OCI-LY1 (cell line): ENCODE data around the gene PUS10.

Experiments used
- H2AFZ ChIP-seq: fragments of 200-600 bp; sonication (generic), shearing (Covaris generic); 2 replicates; pipeline ENCODE4 v1.6.0; 2014; ENCODE audit warnings: antibody characterized with exemption, mild to moderate bottlenecking, low read length
- H3F3A ChIP-seq: fragments of 200-600 bp; sonication (generic), shearing (Covaris generic); 2 replicates; pipeline ENCODE4 v1.6.0; 2014; ENCODE audit warnings: mild to moderate bottlenecking, antibody characterized with exemption, low read length, moderate library complexity; ENCODE audit not compliant: insufficient read depth
- H3K27ac ChIP-seq: fragments of 200-600 bp; sonication (generic); 2 replicates; pipeline ENCODE4 v1.5.1; 2014; ENCODE audit warnings: low read length, mixed run types, mild to moderate bottlenecking, low read depth; ENCODE audit not compliant: poor library complexity, severe bottlenecking
- H3K27me3 ChIP-seq: fragments of 200-600 bp; sonication (generic); 2 replicates; pipeline ENCODE4 v1.6.0; 2014; ENCODE audit warnings: antibody characterized with exemption, mild to moderate bottlenecking, low read length, moderate library complexity; ENCODE audit not compliant: insufficient read depth
- H3K36me3 ChIP-seq: fragments of 200-600 bp; sonication (generic); 2 replicates; pipeline ENCODE4 v1.6.1; 2014; ENCODE audit warnings: mild to moderate bottlenecking, antibody characterized with exemption, low read length, moderate library complexity, mixed read lengths; ENCODE audit not compliant: insufficient read depth
- H3K4me1 ChIP-seq: fragments of 200-600 bp; sonication (generic); 2 replicates; pipeline ENCODE4 v1.5.1; 2014; ENCODE audit warnings: mild to moderate bottlenecking, low read length, moderate library complexity; ENCODE audit not compliant: insufficient read depth, severe bottlenecking
- H3K4me2 ChIP-seq: fragments of 200-600 bp; sonication (generic), shearing (Covaris generic); 2 replicates; pipeline ENCODE4 v1.6.1; 2014; ENCODE audit warnings: low read length
- H3K4me3 ChIP-seq: fragments of 200-600 bp; sonication (generic); 2 replicates; pipeline ENCODE4 v1.5.1; 2014; ENCODE audit warnings: low read length, low read depth, mild to moderate bottlenecking, mixed read lengths; ENCODE audit not compliant: poor library complexity, severe bottlenecking
- H3K79me2 ChIP-seq: fragments of 200-600 bp; shearing (Covaris generic); 2 replicates; pipeline ENCODE4 v1.6.1; 2016; ENCODE audit warnings: mixed run types, low read length, mixed read lengths; ENCODE audit not compliant: insufficient read depth
- H3K9ac ChIP-seq: fragments of 200-600 bp; sonication (generic), shearing (Covaris generic); 2 replicates; pipeline ENCODE4 v1.6.1; 2014; ENCODE audit warnings: mild to moderate bottlenecking, low read length, mixed read lengths
- H3K9me2 ChIP-seq: fragments of 200-600 bp; sonication (generic), shearing (Covaris generic); 2 replicates; pipeline ENCODE4 v1.6.1; 2014; ENCODE audit warnings: low read depth, mild to moderate bottlenecking, low read length, mixed read lengths
- H3K9me3 ChIP-seq: fragments of 200-600 bp; shearing (Covaris generic); 2 replicates; pipeline ENCODE4 v1.6.1; 2014; ENCODE audit warnings: low read length, mixed read lengths
- H4K20me1 ChIP-seq: fragments of 200-600 bp; sonication (generic), shearing (Covaris generic); 2 replicates; pipeline ENCODE4 v1.6.0; 2016; ENCODE audit warnings: mild to moderate bottlenecking, low read length; ENCODE audit not compliant: insufficient read depth
- CTCF ChIP-seq: fragments of 200-600 bp; sonication (generic), shearing (Covaris generic); IDR thresholded peaks from 2 replicates; pipeline ENCODE4 v1.5.1; 2017; ENCODE audit warnings: mild to moderate bottlenecking, antibody characterized with exemption, low read length, moderate library complexity, mixed read lengths
- EZH2 ChIP-seq: fragments of 200-600 bp; sonication (generic), shearing (Covaris generic); IDR thresholded peaks from 2 replicates; pipeline ENCODE4 v1.8.0; 2017; ENCODE audit warnings: borderline replicate concordance, mixed run types, mild to moderate bottlenecking, antibody characterized with exemption, low read length, moderate library complexity, mixed read lengths

The PUS10 gene

GRCh38 chr2:60948161-60948560 is 69.9 kb downstream of the PUS10 start:
- Histone ChIP-seq H3K4me1 (no peaks in the 10 kb centered on the region), H3F3A (peaks cover 3% of the 10 kb centered on the region; the same call in 1 of the 2 replicates), H3K9me3 (no peaks in the 10 kb centered on the region), H2AFZ (no peak overlapping the region), H3K36me3 (peaks cover 28% of the 10 kb centered on the region), H3K27me3 (no peaks in the 10 kb centered on the region), H3K4me2 (no peak overlapping the region), H3K9me2 (no peaks in the 10 kb centered on the region), H3K9ac (no peak overlapping the region), H4K20me1 (no peaks in the 10 kb centered on the region), H3K79me2 (no peaks in the 10 kb centered on the region), H3K27ac (no peak overlapping the region), H3K4me3 (no peak overlapping the region)
- TF ChIP-seq CTCF (no peak), EZH2 (no peak)

GRCh38 chr2:60947056-60947455 is 71.0 kb downstream of the PUS10 start:
- Histone ChIP-seq H3K79me2 (no peaks in the 10 kb centered on the region), H3F3A (peaks cover 6% of the 10 kb centered on the region; the same call in 1 of the 2 replicates), H4K20me1 (no peaks in the 10 kb centered on the region), H3K27me3 (no peaks in the 10 kb centered on the region), H3K36me3 (peaks cover 32% of the 10 kb centered on the region), H3K9ac (no peak overlapping the region), H3K4me1 (no peaks in the 10 kb centered on the region), H3K9me3 (no peaks in the 10 kb centered on the region), H3K9me2 (no peaks in the 10 kb centered on the region), H2AFZ (no peak overlapping the region), H3K4me3 (no peak overlapping the region), H3K27ac (no peak overlapping the region), H3K4me2 (no peak overlapping the region)
- no peak for TF ChIP-seq CTCF
- TF ChIP-seq EZH2, result no peak

- H3K36me3 ChIP-seq, result peaks cover 34% of the 10 kb centered on the region
- no peak overlapping the region for H3K27ac ChIP-seq
- H3K9me3 ChIP-seq, result no peaks in the 10 kb centered on the region
- H3K4me1 ChIP-seq, result no peaks in the 10 kb centered on the region
- peaks cover 6% of the 10 kb centered on the region; the same call in 1 of the 2 replicates for H3F3A ChIP-seq
- no peak overlapping the region for H3K4me2 ChIP-seq
- no peak overlapping the region for H3K9ac ChIP-seq
- H4K20me1 ChIP-seq, result no peaks in the 10 kb centered on the region
- no peak overlapping the region for H2AFZ ChIP-seq
- H3K79me2 ChIP-seq, result no peaks in the 10 kb centered on the region
- no peaks in the 10 kb centered on the region for H3K9me2 ChIP-seq
- no peak overlapping the region for H3K4me3 ChIP-seq
- TF ChIP-seq EZH2 (no peak), CTCF (no peak)
- no peaks in the 10 kb centered on the region for H3K27me3 ChIP-seq
These were observed 72.7 kb downstream of the PUS10 start for GRCh38 chr2:60945341-60945740.
